Liver (tissue), 3 donors: ENCODE measurements around the gene PTPRN.

Source experiments
- CTCF ChIP-seq: fragments of 150-350 bp; IDR thresholded peaks from 2 replicates; pipeline ENCODE4 v1.5.1; 2017; ENCODE audit warnings: improper control_type of control experiment, low read depth, low read length; ENCODE audit not compliant: missing input control
- FOXA1 ChIP-seq: IDR thresholded peaks from 2 replicates; pipeline ENCODE4 v1.6.1; 2016; ENCODE audit warnings: antibody characterized with exemption
- GABPA ChIP-seq, 2 donors: IDR thresholded peaks in 1 of 2; conservative IDR thresholded peaks in 1 of 2; 2 replicates each; pipeline ENCODE4 v1.6.1; 2016; ENCODE audit warnings: antibody characterized with exemption in 2 of 2, mild to moderate bottlenecking in 1 of 2, moderate library complexity in 1 of 2
- MAX ChIP-seq: IDR thresholded peaks from 2 replicates; pipeline ENCODE4 v1.6.1; 2016; ENCODE audit warnings: antibody characterized with exemption
- RAD21 ChIP-seq, 2 donors: IDR thresholded peaks; 2 replicates each; pipeline ENCODE4 v1.6.1; 2016; ENCODE audit warnings: antibody characterized with exemption in 2 of 2, mild to moderate bottlenecking in 2 of 2
- REST ChIP-seq: IDR thresholded peaks from 2 replicates; pipeline ENCODE4 v1.6.1; 2016; ENCODE audit warnings: antibody characterized with exemption, mild to moderate bottlenecking
- SP1 ChIP-seq: IDR thresholded peaks from 2 replicates; pipeline ENCODE4 v1.6.1; 2018; ENCODE audit warnings: antibody characterized with exemption, mild to moderate bottlenecking
- TAF1 ChIP-seq: conservative IDR thresholded peaks from 2 replicates; pipeline ENCODE4 v1.6.1; 2016; ENCODE audit warnings: antibody characterized with exemption, mild to moderate bottlenecking
- YY1 ChIP-seq: IDR thresholded peaks from 2 replicates; pipeline ENCODE4 v1.6.1; 2016; ENCODE audit warnings: antibody characterized with exemption, mild to moderate bottlenecking
- ZBTB33 ChIP-seq: IDR thresholded peaks from 2 replicates; pipeline ENCODE4 v1.6.1; 2016; ENCODE audit warnings: antibody characterized with exemption
- donor health status: healthy.
- donor health status: healthy.

GRCh38 chr2:219356834-219357233 lies 47.6 kb upstream of the PTPRN start:
- TF ChIP-seq CTCF (no peak), YY1 (no peak), FOXA1 (no peak), TAF1 (no peak), SP1 (no peak), RAD21 (IDR thresholded peaks at IDR 0.05) (no peak), MAX (no peak), GABPA (IDR thresholded peaks at IDR 0.05 in 1 of 2, conservative IDR thresholded peaks at IDR 0.05 in 1 of 2) (no peak), REST (no peak), ZBTB33 (no peak)
